ENCODE measurements around the gene CCDC77. TPM values are rescaled to one million over a fixed set of nuclear protein-coding genes. Genes with fewer than 3 reads are reported as not detected.

Gene CCDC77
- total RNA-seq, 1 experiment from 2014 or later = 12.3 TPM

DNA sequence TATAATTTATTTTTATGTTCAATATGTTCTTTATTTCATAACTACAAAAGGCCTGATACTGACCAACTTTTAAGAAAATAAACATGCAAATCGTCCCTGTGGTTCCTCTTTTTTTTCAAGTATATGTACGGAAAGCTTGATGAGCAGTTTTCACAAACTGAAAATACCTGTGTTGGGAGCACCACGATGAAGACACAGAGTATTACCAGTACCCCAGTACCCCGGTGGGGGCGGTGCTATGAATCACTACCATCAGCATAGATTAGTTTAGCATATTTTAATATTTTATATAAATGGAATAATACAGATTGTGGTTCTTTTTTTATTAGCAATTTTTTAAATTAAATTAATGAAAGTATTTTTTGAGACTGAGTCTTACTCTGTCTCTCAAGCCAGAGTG is 65.3 kb downstream of the CCDC77 start:
- Histone ChIP-seq H3K79me2 (ENCODE audit: insufficient read depth, low read length) (no peaks in the 10 kb centered on the region), H3K9ac (ENCODE audit: low read length) (no peak overlapping the region), H2AFZ (ENCODE audit: low read depth, low read length, poor library complexity, severe bottlenecking) (no peak overlapping the region), H3K27ac (ENCODE audit: low read depth, low read length) (no peak overlapping the region), H3K9me3 (ENCODE audit: control insufficient read depth in 1 of 2, insufficient read depth in 1 of 2, low read depth in 1 of 2, low read length in 2 of 2) (no peaks in the 10 kb centered on the region), H3K9me2 (ENCODE audit: insufficient read depth) (no peaks in the 10 kb centered on the region), H3K36me3 (ENCODE audit: control insufficient read depth in 1 of 2, insufficient read depth in 2 of 2, low read length in 2 of 2) (no peaks in the 10 kb centered on the region), H3K4me2 (ENCODE audit: low read length) (no peak overlapping the region), H4K20me1 (ENCODE audit: insufficient read depth) (no peaks in the 10 kb centered on the region), H3K4me1 (ENCODE audit: control insufficient read depth in 1 of 2, insufficient read depth in 2 of 2, low read length in 2 of 2) (peaks cover 41 to 47% of the 10 kb centered on the region in 2 experiments), H3K4me3 (replicated peaks in 1 of 2; ENCODE audit: low read depth in 1 of 2, low read length in 2 of 2) (no peak overlapping the region), H3K27me3 (ENCODE audit: insufficient read depth, low read length) (no peaks in the 10 kb centered on the region)
- CTCF ChIA-PET = no interaction called here
- POLR2A ChIA-PET = no interaction called here
- ATAC-seq = no peak
- BruUV-seq (replicated peaks) = no TSS peak
- RAD21 ChIA-PET (ENCODE audit: low non-redundant PET in 1 of 2, low total read pairs in 2 of 2, uncharacterized antibody in 2 of 2, unreplicated experiment in 2 of 2) = no interaction called here
- TF ChIP-seq, protein P1, sequence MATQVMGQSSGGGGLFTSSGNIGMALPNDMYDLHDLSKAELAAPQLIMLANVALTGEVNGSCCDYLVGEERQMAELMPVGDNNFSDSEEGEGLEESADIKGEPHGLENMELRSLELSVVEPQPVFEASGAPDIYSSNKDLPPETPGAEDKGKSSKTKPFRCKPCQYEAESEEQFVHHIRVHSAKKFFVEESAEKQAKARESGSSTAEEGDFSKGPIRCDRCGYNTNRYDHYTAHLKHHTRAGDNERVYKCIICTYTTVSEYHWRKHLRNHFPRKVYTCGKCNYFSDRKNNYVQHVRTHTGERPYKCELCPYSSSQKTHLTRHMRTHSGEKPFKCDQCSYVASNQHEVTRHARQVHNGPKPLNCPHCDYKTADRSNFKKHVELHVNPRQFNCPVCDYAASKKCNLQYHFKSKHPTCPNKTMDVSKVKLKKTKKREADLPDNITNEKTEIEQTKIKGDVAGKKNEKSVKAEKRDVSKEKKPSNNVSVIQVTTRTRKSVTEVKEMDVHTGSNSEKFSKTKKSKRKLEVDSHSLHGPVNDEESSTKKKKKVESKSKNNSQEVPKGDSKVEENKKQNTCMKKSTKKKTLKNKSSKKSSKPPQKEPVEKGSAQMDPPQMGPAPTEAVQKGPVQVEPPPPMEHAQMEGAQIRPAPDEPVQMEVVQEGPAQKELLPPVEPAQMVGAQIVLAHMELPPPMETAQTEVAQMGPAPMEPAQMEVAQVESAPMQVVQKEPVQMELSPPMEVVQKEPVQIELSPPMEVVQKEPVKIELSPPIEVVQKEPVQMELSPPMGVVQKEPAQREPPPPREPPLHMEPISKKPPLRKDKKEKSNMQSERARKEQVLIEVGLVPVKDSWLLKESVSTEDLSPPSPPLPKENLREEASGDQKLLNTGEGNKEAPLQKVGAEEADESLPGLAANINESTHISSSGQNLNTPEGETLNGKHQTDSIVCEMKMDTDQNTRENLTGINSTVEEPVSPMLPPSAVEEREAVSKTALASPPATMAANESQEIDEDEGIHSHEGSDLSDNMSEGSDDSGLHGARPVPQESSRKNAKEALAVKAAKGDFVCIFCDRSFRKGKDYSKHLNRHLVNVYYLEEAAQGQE (IDR thresholded peaks at IDR 0.05; ENCODE audit: low read depth) = no peak
- no peak for TF ChIP-seq TCF7L2 (IDR thresholded peaks at IDR 0.05; ENCODE audit: borderline replicate concordance, extremely low read depth, insufficient read depth, insufficient read length)
- TF ChIP-seq RAD21 (IDR thresholded peaks at IDR 0.05; ENCODE audit: low read depth) = no peak
- TF ChIP-seq, protein P2, sequence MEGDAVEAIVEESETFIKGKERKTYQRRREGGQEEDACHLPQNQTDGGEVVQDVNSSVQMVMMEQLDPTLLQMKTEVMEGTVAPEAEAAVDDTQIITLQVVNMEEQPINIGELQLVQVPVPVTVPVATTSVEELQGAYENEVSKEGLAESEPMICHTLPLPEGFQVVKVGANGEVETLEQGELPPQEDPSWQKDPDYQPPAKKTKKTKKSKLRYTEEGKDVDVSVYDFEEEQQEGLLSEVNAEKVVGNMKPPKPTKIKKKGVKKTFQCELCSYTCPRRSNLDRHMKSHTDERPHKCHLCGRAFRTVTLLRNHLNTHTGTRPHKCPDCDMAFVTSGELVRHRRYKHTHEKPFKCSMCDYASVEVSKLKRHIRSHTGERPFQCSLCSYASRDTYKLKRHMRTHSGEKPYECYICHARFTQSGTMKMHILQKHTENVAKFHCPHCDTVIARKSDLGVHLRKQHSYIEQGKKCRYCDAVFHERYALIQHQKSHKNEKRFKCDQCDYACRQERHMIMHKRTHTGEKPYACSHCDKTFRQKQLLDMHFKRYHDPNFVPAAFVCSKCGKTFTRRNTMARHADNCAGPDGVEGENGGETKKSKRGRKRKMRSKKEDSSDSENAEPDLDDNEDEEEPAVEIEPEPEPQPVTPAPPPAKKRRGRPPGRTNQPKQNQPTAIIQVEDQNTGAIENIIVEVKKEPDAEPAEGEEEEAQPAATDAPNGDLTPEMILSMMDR (IDR thresholded peaks at IDR 0.05 in 2 of 3, conservative IDR thresholded peaks at IDR 0.05 in 1 of 3; ENCODE audit: borderline replicate concordance in 1 of 3, insufficient read depth in 1 of 3, low read depth in 2 of 3, low read length in 2 of 3) = no peak
- no peak for TF ChIP-seq ELF1 (IDR thresholded peaks at IDR 0.05; ENCODE audit: borderline replicate concordance, low read depth)
- no peak for TF ChIP-seq SRF (IDR thresholded peaks at IDR 0.05; ENCODE audit: low read depth)
- no peak for TF ChIP-seq POLR2AphosphoS5 (IDR thresholded peaks at IDR 0.05; ENCODE audit: low read depth, low read length)
- TF ChIP-seq, protein P3, sequence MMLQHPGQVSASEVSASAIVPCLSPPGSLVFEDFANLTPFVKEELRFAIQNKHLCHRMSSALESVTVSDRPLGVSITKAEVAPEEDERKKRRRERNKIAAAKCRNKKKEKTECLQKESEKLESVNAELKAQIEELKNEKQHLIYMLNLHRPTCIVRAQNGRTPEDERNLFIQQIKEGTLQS (IDR thresholded peaks at IDR 0.05) = no peak
- TF ChIP-seq SIN3A (IDR thresholded peaks at IDR 0.05; ENCODE audit: low read depth) = no peak
- DNase-seq (ENCODE audit: low read depth, low spot score) = no peak
- intact Hi-C loops (cut with micrococcal nuclease) = no loop called here

Data from HCT116 (cell line).